HL-60 (cell line): Measurements from ENCODE around the gene METRNL.
A peak's percentile ranks its signal among the peaks of the same experiment; 100 is the strongest.

Experiments used
- DNase-seq, 2 experiments: peaks; one replicate each; pipeline ENCODE4 v3.0.0-alpha.2; 2010 to 2020; ENCODE audit warnings: low read depth in 1 of 2, low spot score in 1 of 2
- H3K27ac ChIP-seq: fragments of 250-450 bp; sonication (Bioruptor Pico); replicated peaks from 2 replicates; pipeline ENCODE4 v1.5.1; 2020; ENCODE audit warnings: mild to moderate bottlenecking, moderate library complexity
- H3K27me3 ChIP-seq: fragments of 250-450 bp; sonication (Bioruptor Pico); 2 replicates; pipeline ENCODE4 v1.5.1; 2021; ENCODE audit warnings: mild to moderate bottlenecking, moderate library complexity; ENCODE audit not compliant: insufficient read depth, poor library complexity, severe bottlenecking
- H3K4me3 ChIP-seq: replicated peaks from 2 replicates; pipeline ENCODE4 v1.5.1; 2011; ENCODE audit warnings: mild to moderate bottlenecking, control low read depth, low read length; ENCODE audit not compliant: insufficient read depth
- GABPA ChIP-seq: IDR thresholded peaks from 2 replicates; pipeline ENCODE4 v1.6.1; 2012; ENCODE audit warnings: low read depth
- POLR2AphosphoS5 ChIP-seq: IDR thresholded peaks from 2 replicates; pipeline ENCODE4 v1.6.1; 2012; ENCODE audit warnings: low read depth
- SPI1 ChIP-seq: IDR thresholded peaks from 2 replicates; pipeline ENCODE4 v1.6.1; 2012; ENCODE audit warnings: low read depth, mild to moderate bottlenecking, borderline replicate concordance
- TF ChIP-seq, protein P1 (sequence below): IDR thresholded peaks from one replicate; pipeline ENCODE4 v1.5.1; 2011; ENCODE audit warnings: low read length, control low read depth, inconsistent platforms; ENCODE audit not compliant: insufficient read depth
- TF ChIP-seq, protein P2 (sequence below): IDR thresholded peaks from 2 replicates; pipeline ENCODE4 v1.6.1; 2012; ENCODE audit warnings: low read depth; ENCODE audit not compliant: insufficient replicate concordance

Gene METRNL

DNA sequence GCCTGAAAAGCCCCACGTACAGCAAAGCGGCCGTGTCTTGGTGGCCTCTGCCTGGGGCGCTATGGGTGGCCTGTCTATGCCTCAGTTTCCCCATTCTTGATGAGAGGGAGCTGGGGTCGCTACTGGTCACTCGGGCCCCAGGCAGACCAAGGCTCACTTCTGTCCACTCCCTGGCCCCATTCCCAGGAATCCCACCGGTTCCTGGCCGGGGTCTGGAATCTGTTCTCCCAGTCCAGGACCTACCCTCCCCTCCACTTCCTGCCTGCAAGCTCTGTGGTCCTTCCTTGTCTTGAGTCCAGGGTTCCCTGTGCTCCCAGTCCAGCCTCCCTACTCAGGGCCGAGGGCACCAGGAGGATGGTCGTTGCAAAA lies 24.5 kb downstream of the METRNL start:
- Histone ChIP-seq H3K27ac (no peak overlapping the region), H3K4me3 (peak overlapping the region; percentile 14; the same call in 1 of the 2 replicates), H3K27me3 (peaks cover 22% of the 10 kb centered on the region)
- TF ChIP-seq, protein P1, sequence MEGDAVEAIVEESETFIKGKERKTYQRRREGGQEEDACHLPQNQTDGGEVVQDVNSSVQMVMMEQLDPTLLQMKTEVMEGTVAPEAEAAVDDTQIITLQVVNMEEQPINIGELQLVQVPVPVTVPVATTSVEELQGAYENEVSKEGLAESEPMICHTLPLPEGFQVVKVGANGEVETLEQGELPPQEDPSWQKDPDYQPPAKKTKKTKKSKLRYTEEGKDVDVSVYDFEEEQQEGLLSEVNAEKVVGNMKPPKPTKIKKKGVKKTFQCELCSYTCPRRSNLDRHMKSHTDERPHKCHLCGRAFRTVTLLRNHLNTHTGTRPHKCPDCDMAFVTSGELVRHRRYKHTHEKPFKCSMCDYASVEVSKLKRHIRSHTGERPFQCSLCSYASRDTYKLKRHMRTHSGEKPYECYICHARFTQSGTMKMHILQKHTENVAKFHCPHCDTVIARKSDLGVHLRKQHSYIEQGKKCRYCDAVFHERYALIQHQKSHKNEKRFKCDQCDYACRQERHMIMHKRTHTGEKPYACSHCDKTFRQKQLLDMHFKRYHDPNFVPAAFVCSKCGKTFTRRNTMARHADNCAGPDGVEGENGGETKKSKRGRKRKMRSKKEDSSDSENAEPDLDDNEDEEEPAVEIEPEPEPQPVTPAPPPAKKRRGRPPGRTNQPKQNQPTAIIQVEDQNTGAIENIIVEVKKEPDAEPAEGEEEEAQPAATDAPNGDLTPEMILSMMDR, result no peak
- TF ChIP-seq GABPA (no peak), POLR2AphosphoS5 (no peak)
- DNase-seq, result no peak

DNA sequence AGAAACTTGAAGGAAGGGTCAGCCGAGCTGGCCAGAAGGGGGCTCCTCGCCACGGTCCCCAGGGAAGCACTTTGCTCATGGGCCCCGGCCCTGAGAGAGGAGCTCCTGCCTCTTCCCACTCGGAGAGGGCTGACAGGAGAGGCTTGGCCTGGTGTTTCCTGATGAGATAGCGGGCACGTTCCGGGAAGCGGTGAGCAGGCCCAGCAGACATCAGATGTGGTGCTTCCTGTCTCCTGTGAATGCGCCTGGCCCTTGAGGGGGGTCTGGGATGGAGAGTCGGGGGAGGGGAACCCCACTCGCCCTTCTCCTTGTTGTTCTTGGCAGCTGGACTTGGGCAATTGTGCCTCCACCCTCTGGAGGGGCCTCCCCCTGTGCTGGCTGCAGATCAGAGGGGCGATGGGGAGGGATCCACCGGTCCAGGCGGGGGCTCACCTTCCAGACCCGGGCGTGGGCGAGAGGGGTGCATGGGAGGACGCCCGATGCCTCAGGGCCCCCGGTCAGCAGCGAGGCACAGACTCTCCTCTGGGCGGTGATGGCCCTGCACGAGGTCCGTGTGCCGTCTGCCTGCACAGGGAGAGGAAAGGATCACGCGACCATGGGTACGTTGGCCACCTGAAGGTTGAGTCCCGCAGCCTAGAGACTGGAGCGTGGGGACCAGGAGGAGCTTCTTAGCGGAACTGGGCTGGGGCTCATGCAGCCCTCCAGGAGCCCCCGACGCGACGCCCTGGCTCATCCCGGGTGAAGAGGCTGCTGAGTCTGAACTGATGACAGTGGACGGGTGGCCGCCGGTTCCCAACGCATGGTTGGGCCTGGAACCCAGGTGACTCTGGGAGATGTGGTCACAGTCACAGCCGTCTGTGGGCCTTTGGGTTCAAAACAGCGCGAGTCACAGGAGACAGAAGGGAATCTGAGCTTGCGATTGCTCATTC lies 25.4 kb downstream of the METRNL start:
- Histone ChIP-seq H3K27me3 (peaks cover 14% of the 10 kb centered on the region), H3K4me3 (no peak overlapping the region), H3K27ac (no peak overlapping the region)
- no peak for TF ChIP-seq SPI1
- TF ChIP-seq, protein P2, sequence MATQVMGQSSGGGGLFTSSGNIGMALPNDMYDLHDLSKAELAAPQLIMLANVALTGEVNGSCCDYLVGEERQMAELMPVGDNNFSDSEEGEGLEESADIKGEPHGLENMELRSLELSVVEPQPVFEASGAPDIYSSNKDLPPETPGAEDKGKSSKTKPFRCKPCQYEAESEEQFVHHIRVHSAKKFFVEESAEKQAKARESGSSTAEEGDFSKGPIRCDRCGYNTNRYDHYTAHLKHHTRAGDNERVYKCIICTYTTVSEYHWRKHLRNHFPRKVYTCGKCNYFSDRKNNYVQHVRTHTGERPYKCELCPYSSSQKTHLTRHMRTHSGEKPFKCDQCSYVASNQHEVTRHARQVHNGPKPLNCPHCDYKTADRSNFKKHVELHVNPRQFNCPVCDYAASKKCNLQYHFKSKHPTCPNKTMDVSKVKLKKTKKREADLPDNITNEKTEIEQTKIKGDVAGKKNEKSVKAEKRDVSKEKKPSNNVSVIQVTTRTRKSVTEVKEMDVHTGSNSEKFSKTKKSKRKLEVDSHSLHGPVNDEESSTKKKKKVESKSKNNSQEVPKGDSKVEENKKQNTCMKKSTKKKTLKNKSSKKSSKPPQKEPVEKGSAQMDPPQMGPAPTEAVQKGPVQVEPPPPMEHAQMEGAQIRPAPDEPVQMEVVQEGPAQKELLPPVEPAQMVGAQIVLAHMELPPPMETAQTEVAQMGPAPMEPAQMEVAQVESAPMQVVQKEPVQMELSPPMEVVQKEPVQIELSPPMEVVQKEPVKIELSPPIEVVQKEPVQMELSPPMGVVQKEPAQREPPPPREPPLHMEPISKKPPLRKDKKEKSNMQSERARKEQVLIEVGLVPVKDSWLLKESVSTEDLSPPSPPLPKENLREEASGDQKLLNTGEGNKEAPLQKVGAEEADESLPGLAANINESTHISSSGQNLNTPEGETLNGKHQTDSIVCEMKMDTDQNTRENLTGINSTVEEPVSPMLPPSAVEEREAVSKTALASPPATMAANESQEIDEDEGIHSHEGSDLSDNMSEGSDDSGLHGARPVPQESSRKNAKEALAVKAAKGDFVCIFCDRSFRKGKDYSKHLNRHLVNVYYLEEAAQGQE, result no peak
- no peak for TF ChIP-seq GABPA
- no peak for TF ChIP-seq POLR2AphosphoS5
- TF ChIP-seq, protein P1, result no peak
- DNase-seq, result no peak

DNA sequence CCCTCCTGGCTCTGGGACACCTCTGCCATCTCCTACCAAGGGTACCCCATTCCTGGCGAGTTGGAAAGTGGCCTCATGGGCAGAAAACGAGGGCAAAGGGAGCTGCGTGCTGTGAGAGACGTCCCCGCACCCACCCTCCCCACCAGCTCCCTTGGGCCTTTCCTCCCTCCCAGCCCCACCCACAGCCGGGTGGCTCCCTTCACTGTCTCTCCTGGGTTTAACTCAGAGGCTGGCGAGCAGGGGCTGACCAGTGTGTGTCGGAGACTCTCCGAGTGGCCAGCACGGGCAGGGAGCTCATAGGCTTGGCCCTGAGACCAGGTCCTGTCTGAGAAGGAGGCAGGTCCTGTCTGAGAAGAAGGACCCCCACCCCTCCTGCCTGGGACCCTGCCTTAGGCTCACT lies 26.1 kb downstream of the METRNL start:
- Histone ChIP-seq H3K27me3 (peaks cover 9% of the 10 kb centered on the region), H3K4me3 (no peak overlapping the region), H3K27ac (no peak overlapping the region)
- DNase-seq, result no peak
- no peak for TF ChIP-seq POLR2AphosphoS5
- TF ChIP-seq GABPA, result no peak
- TF ChIP-seq, protein P2, result no peak
- TF ChIP-seq, protein P1, result no peak
- TF ChIP-seq SPI1, result no peak
